ACC112 (cell line): ENCODE measurements around the gene TNFRSF14.
A peak's percentile ranks its signal among the peaks of the same experiment; 100 is the strongest.

Source experiments
- H2AFZ ChIP-seq: fragments of 200-600 bp; sonication (generic); one replicate; pipeline ENCODE4 v1.6.0; 2017; ENCODE audit warnings: antibody characterized with exemption, low read length; ENCODE audit not compliant: unreplicated experiment
- H3K27ac ChIP-seq: fragments of 200-600 bp; sonication (generic); 2 replicates; pipeline ENCODE4 v1.5.1; 2014; ENCODE audit warnings: low read depth, mild to moderate bottlenecking, antibody characterized with exemption, low read length, moderate library complexity
- H3K27me3 ChIP-seq: fragments of 200-600 bp; sonication (generic); 2 replicates; pipeline ENCODE4 v1.6.1; 2014; ENCODE audit warnings: mild to moderate bottlenecking, antibody characterized with exemption, low read length, moderate library complexity, mixed read lengths; ENCODE audit not compliant: insufficient read depth
- H3K36me3 ChIP-seq: fragments of 200-600 bp; sonication (generic); 2 replicates; pipeline ENCODE4 v1.6.1; 2016; ENCODE audit warnings: mild to moderate bottlenecking, antibody characterized with exemption, low read length, moderate library complexity, mixed read lengths; ENCODE audit not compliant: insufficient read depth
- H3K4me1 ChIP-seq: fragments of 200-600 bp; sonication (generic); one replicate; pipeline ENCODE4 v1.6.1; 2016; ENCODE audit warnings: low read length, mixed read lengths; ENCODE audit not compliant: insufficient read depth, unreplicated experiment, control insufficient read depth
- H3K4me3 ChIP-seq: fragments of 200-600 bp; sonication (generic); 2 replicates; pipeline ENCODE4 v1.5.1; 2014; ENCODE audit warnings: mild to moderate bottlenecking, low read depth, low read length
- H3K79me2 ChIP-seq: fragments of 200-600 bp; sonication (generic); one replicate; pipeline ENCODE4 v1.6.0; 2016; ENCODE audit warnings: low read length; ENCODE audit not compliant: control insufficient read depth, unreplicated experiment, insufficient read depth

TNFRSF14 gene

GRCh38 chr1:2538872-2539271, 17.3 kb upstream of the TNFRSF14 start:
- Histone ChIP-seq H3K4me1 (peaks cover 17% of the 10 kb centered on the region), H2AFZ (no peak overlapping the region), H3K4me3 (no peak overlapping the region), H3K27ac (no peak overlapping the region), H3K27me3 (peaks cover 5% of the 10 kb centered on the region; the same call in 1 of the 2 replicates), H3K79me2 (no peaks in the 10 kb centered on the region), H3K36me3 (no peaks in the 10 kb centered on the region)

GRCh38 chr1:2539312-2539907, 16.8 kb upstream of the TNFRSF14 start:
- Histone ChIP-seq H3K79me2 (no peaks in the 10 kb centered on the region), H3K4me3 (no peak overlapping the region), H2AFZ (no peak overlapping the region), H3K36me3 (no peaks in the 10 kb centered on the region), H3K27ac (no peak overlapping the region), H3K4me1 (peaks cover 12% of the 10 kb centered on the region), H3K27me3 (peaks cover 5% of the 10 kb centered on the region; the same call in 1 of the 2 replicates)

DNA sequence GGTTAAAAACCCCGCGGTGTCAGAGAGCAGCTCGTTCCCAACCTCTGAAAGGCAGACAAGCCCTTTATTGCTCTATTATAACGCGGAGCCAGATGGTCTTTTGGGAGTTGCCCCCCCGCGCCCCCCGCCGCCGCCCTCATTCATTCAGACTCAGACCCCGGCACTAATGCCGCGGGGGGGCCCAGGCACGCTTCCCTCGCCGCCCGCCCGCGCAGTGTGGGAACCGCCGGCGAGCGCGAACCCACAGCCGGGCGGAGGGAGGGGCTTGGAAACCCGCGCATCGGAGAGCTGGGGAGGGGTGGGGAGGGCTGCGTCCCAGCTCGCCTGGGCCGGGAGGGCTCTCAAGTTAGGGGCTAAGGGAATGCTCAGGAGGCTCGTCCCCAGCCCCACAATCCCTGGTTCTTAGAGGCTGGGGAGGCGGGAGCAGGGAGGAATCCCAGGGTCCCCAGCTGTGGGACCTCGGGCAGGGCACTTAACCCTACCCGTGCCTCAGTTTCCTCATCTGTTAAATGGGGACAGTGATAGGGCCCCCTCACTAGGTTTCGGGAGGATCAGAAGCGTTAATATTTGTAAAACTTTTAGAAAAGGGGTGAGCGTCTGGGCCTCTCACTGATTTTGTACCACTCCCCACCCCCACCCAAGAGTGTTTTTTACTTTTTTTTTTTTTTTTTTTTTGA, 15.2 kb upstream of the TNFRSF14 start:
- Histone ChIP-seq H3K27ac (no peak overlapping the region), H3K4me3 (no peak overlapping the region), H3K4me1 (no peaks in the 10 kb centered on the region), H3K36me3 (no peaks in the 10 kb centered on the region), H3K27me3 (peaks cover 5% of the 10 kb centered on the region; the same call in 1 of the 2 replicates), H3K79me2 (no peaks in the 10 kb centered on the region), H2AFZ (no peak overlapping the region)

DNA sequence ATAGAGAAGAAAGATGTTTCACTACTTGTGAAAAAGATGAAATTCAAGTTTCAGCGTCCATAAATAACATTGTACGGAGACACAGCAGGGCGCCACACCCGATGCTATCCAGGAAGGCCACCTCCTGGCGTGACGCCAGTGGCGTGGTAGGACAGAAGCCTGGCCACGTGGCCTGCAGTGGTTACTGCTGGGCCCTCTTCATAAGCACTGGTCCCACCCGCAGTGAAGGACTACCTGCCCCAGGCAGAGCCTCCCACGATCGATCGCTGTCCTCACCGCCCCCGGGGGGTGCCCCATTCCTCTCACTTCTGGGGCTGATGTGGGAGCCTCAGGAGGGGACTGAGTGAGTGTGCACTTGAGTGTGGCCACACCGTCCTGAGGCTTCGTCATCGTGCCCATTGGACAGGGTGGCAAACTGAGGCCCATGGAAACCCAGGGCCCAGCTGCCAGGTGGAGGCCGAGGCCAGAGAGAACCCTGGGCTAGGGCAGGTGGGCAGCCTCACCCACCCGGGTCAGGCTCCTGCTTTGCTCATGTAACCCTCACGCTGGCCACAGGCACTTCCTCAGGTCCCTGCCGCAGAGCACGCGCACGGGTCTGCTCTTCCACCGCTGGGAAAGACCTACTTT, 14.4 kb upstream of the TNFRSF14 start:
- no peaks in the 10 kb centered on the region for H3K4me1 ChIP-seq
- no peaks in the 10 kb centered on the region for H3K36me3 ChIP-seq
- H3K4me3 ChIP-seq, result no peak overlapping the region
- peaks cover 5% of the 10 kb centered on the region; the same call in 1 of the 2 replicates for H3K27me3 ChIP-seq
- no peak overlapping the region for H3K27ac ChIP-seq
- no peaks in the 10 kb centered on the region for H3K79me2 ChIP-seq
- H2AFZ ChIP-seq, result no peak overlapping the region

GRCh38 chr1:2542246-2542915, 13.8 kb upstream of the TNFRSF14 start:
- no peak overlapping the region for H3K4me3 ChIP-seq
- H3K27me3 ChIP-seq, result peaks cover 5% of the 10 kb centered on the region; the same call in 1 of the 2 replicates
- no peaks in the 10 kb centered on the region for H3K79me2 ChIP-seq
- H3K36me3 ChIP-seq, result no peaks in the 10 kb centered on the region
- peaks cover 4% of the 10 kb centered on the region for H3K4me1 ChIP-seq
- no peak overlapping the region for H3K27ac ChIP-seq
- H2AFZ ChIP-seq, result no peak overlapping the region

DNA sequence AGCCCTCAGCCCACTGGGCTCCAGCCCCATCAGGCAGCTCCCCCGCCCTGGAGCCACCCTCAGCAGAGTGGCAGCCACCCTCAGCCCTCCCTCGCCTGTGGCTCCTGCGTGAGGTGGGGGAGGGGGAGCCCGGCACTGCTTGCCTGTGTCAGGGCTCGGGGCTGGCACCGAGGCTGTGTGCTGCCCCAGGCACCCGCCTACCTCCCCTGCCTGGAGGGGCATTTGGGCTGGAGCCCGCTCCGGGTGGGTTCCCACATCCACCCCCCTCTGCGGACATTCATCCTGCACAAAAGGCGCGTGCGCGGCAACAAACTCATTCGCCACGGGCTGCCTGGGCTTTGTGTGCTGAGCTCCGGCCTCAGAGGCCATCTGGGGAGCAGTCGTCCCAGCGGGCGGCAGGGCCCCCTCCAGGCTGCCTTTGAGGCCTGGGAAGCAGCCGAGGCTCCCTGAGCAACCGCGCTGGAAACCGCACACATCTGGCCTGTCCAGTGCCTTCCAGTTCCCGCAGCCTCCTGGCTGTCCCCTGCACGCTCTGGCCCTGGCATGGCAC, 12.6 kb upstream of the TNFRSF14 start:
- Histone ChIP-seq H3K4me3 (no peak overlapping the region), H3K79me2 (no peaks in the 10 kb centered on the region), H2AFZ (no peak overlapping the region), H3K36me3 (no peaks in the 10 kb centered on the region), H3K27me3 (peaks cover 5% of the 10 kb centered on the region; the same call in 1 of the 2 replicates), H3K4me1 (peaks cover 13% of the 10 kb centered on the region), H3K27ac (no peak overlapping the region)

DNA sequence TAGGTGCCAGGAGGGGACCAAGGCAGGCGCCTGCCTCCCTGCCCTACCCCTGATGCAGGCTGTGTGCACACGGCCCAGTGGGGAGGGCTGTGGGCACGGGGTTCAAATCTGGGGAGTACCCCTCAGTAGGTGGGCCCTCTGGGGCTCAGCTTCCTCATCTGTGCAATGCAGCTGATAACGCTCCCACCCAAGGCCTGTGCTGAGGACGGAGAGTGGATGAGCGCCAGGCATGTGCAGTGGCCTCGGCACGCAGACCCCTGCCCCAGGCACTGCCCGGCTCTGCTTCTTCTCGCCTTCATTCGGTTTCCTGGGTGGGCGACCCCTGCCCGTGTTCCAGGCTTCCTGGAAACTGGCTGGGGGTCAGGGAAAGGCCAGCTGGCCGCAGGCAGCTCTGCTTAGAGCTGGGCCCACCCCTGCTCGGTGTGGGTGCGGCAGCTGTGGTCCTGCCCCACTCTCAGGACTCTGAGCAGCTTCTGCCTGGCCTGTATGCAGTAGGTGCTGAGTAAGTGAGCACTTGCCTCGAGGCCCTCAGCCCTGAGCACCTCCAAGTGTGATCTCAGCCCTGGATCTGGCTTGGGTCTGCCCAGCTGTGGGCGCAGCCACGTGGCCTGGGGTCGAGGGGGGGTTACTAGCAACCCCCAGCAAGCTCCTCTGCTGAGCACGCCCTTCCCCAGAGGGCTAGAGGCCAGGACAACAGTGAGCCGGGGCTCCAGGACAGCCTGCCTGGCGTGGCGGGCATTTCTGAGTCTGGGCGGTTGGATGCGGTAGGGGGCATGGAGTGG, 11.9 kb upstream of the TNFRSF14 start:
- Histone ChIP-seq H2AFZ (no peak overlapping the region), H3K27me3 (peaks cover 5% of the 10 kb centered on the region; the same call in 1 of the 2 replicates), H3K79me2 (no peaks in the 10 kb centered on the region), H3K4me1 (peaks cover 17% of the 10 kb centered on the region), H3K27ac (no peak overlapping the region), H3K36me3 (no peaks in the 10 kb centered on the region), H3K4me3 (no peak overlapping the region)

GRCh38 chr1:2544875-2545640, 11.1 kb upstream of the TNFRSF14 start:
- Histone ChIP-seq H3K27ac (no peak overlapping the region), H2AFZ (no peak overlapping the region), H3K4me3 (no peak overlapping the region), H3K27me3 (peaks cover 5% of the 10 kb centered on the region; the same call in 1 of the 2 replicates), H3K4me1 (peaks cover 17% of the 10 kb centered on the region), H3K36me3 (no peaks in the 10 kb centered on the region), H3K79me2 (no peaks in the 10 kb centered on the region)

DNA sequence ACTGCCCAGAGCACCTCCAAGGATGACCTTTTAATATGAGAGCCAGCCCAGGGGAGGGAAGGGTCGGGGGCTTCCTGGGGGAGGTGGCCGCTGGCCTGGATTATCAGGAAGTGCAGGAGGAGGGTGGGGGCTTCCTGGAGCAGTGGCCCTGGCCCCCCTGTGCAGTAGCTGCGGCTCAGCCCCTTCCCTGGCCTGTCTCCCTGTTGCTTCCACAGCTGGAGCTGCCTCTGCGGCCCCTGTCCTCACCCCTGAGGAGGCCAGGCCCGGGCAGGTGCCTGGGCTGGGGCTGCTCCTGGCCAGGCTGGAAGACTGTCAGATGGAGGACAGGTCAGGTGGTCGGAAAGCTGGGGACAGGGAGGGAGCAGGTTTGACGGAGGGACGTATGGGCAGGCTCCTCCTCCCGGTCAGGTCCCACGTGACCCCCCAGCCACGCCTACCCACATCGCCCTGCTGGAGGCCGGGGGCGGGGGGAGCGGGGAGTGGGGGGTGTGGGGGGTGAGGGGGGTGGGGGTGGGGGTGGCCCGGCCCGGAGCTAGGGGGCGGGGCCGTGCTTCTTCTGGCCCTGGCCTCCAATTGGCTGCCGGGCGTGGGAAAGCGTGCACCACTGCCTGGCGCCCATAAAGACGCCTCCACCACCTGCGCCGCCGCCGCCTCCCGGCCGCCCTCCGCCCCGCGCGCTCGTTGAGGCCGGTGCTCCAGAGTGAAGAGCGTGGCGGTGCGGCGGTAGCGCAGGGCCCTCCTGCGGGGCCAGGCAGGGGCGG, 10.2 kb upstream of the TNFRSF14 start:
- Histone ChIP-seq H3K4me3 (peak overlapping the region; percentile 76), H3K79me2 (no peaks in the 10 kb centered on the region), H3K4me1 (peaks cover 17% of the 10 kb centered on the region), H3K36me3 (no peaks in the 10 kb centered on the region), H2AFZ (peak overlapping the region; percentile 42), H3K27me3 (peaks cover 3% of the 10 kb centered on the region; the same call in 1 of the 2 replicates), H3K27ac (no peak overlapping the region)
